Measurements from ENCODE around the gene SYTL3.
"Not testable (repeated sequence)": the region's sequence is repeated elsewhere in the genome, so short reads cannot be mapped to it uniquely, and the experiment has no call there.

SYTL3 gene

GRCh38 chr6:158655569-158656450, 6.0 kb downstream of the SYTL3 start:
- TF ChIP-seq CTCF (IDR thresholded peaks at IDR 0.05; ENCODE audit: low read depth, low read length), result no peak
- no peak for DNase-seq (ENCODE audit: extremely low read depth, low read depth)

GRCh38 chr6:158656986-158657385, 7.1 kb downstream of the SYTL3 start:
- not testable (repeated sequence) for DNase-seq (ENCODE audit: extremely low read depth, low read depth)

- TF ChIP-seq CTCF (IDR thresholded peaks at IDR 0.05; ENCODE audit: low read depth, low read length), result peak; percentile 50
- DNase-seq (ENCODE audit: extremely low read depth, low read depth), result no peak
Measured at GRCh38 chr6:158660333-158660754, 10.5 kb downstream of the SYTL3 start.

DNA sequence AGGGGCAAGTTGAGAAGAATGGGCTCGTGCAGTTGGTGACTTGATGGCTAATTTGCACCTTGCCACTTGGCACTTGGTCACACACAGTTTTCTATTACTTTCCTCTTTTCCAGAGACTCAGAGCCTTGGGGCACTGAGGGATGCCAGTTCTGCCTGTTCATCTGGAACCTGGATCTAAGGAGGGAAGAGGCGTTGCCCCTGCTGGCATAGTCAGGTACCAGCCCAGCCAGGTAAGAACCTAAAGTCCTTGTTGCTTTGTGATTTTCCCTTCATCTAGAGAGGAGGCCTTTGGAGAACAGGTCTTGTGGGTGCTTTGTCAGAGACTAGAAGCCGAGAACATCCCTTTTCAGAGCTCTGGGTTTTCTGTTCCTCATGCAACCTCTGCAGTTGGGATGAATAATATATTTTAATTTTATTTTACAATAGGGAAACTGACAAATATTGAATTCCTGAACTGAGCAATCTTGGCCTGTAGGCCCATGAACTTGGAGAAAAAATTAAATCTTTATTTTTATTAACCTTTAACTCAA, 11.4 kb downstream of the SYTL3 start:
- no peak for DNase-seq (ENCODE audit: extremely low read depth, low read depth)
- TF ChIP-seq CTCF (IDR thresholded peaks at IDR 0.05; ENCODE audit: low read depth, low read length), result no peak

DNA sequence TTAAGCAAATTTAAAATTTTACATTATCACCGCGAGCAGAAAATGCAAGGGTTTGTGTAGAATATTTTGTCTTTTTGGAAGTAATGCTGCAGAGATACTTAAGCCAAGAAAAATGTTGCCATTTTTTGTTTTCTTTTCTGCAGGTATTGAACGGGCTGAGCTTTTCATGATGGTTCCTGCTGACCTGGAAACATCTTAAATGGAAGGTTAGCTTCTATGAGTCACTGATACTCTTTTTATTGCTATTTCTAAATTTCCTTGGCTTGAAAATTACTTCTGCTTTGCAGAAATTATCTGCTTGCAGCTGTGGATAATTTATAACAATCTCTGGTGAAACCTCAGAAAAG, 12.7 kb downstream of the SYTL3 start:
- no peak for TF ChIP-seq CTCF (IDR thresholded peaks at IDR 0.05; ENCODE audit: low read depth, low read length)
- no peak for DNase-seq (ENCODE audit: extremely low read depth, low read depth)

DNA sequence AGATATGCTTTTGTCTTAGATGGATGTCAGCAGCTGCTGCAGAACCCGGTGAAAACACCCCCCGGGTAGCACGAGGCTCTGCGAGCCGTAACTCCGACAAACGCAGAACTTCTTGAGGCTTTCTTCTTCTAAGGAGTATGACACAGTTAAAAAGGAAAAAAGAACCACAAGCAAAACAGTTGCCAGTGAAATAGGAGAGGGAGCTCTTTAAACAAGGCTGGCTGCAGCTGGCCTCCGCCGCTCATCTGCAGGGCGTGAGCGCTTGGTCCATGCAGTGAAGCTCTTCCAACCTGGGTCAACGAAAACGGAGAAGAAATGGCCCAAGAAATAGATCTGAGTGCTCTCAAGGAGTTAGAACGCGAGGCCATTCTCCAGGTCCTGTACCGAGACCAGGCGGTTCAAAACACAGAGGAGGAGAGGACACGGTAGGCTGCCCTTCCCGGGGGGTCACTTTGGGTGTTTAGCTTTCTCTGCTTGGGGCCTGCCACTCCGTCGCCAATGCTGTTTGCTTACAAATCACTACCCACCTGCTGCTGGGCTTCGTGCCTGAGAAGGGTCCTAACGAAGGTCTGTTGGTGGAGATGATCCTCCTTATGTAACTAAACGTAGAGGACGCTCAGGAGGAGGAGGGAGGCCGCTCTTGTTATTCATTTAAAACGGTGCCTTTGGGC, 13.2 kb downstream of the SYTL3 start:
- DNase-seq (ENCODE audit: extremely low read depth, low read depth), result no peak
- TF ChIP-seq CTCF (IDR thresholded peaks at IDR 0.05; ENCODE audit: low read depth, low read length), result no peak

- no peak for DNase-seq (ENCODE audit: extremely low read depth, low read depth)
- TF ChIP-seq CTCF (IDR thresholded peaks at IDR 0.05; ENCODE audit: low read depth, low read length), result no peak
Measured at GRCh38 chr6:158663625-158664165, 13.8 kb downstream of the SYTL3 start.
